ENCODE results near the gene COL2A1.

GRCh38 chr12:47942614-47943225, 61.6 kb downstream of the COL2A1 start:
- TF ChIP-seq EZH2phosphoT487 (IDR thresholded peaks at IDR 0.05), result no peak
- TF ChIP-seq, protein P1, sequence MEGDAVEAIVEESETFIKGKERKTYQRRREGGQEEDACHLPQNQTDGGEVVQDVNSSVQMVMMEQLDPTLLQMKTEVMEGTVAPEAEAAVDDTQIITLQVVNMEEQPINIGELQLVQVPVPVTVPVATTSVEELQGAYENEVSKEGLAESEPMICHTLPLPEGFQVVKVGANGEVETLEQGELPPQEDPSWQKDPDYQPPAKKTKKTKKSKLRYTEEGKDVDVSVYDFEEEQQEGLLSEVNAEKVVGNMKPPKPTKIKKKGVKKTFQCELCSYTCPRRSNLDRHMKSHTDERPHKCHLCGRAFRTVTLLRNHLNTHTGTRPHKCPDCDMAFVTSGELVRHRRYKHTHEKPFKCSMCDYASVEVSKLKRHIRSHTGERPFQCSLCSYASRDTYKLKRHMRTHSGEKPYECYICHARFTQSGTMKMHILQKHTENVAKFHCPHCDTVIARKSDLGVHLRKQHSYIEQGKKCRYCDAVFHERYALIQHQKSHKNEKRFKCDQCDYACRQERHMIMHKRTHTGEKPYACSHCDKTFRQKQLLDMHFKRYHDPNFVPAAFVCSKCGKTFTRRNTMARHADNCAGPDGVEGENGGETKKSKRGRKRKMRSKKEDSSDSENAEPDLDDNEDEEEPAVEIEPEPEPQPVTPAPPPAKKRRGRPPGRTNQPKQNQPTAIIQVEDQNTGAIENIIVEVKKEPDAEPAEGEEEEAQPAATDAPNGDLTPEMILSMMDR (IDR thresholded peaks at IDR 0.05), result no peak
- TF ChIP-seq EZH2 (IDR thresholded peaks at IDR 0.05), result no peak

Measured in neural progenitor cell (in vitro differentiated cells).